IMR-90 (cell line): ENCODE results near the gene HSPB7. TPM values are rescaled to one million over a fixed set of nuclear protein-coding genes. Genes with fewer than 3 reads are reported as not detected.
"Not testable (repeated sequence)": the region's sequence is repeated elsewhere in the genome, so short reads cannot be mapped to it uniquely, and the experiment has no call there.

Experiments
- ATAC-seq: fragments of 200-7000 bp; cut with Tn5 transposase; 2 replicates; pipeline ENCODE4 v1.9.1; 2020; ENCODE audit warnings: low read depth, mild to moderate bottlenecking, moderate library complexity
- BruUV-seq: library from RNA; stranded (reverse); fragments of 400-500 nt; replicated peaks from 2 replicates; lab custom pipeline; 2021; lab: Mats Ljungman, UMichigan
- CTCF ChIA-PET: fragments of 300-600 bp; formaldehyde crosslinking; extraction: SDS; loops from one replicate; lab custom pipeline; 2021; ENCODE audit warnings: antibody characterized with exemption; lab: Yijun Ruan, JAX
- POLR2A ChIA-PET: fragments of 300-600 bp; sonication (Branson Sonifier 250); formaldehyde crosslinking; loops from one replicate; lab custom pipeline; 2022; ENCODE audit warnings: antibody characterized with exemption; ENCODE audit not compliant: unreplicated experiment; lab: Charles Lee
- DNase-seq: peaks from one replicate; pipeline ENCODE4 v3.0.0; 2013
- H2AFZ ChIP-seq: replicated peaks from 2 replicates; pipeline ENCODE3; 2013; ENCODE audit warnings: low read length, mild to moderate bottlenecking; ENCODE audit not compliant: poor library complexity
- H2AK5ac ChIP-seq: 2 replicates; pipeline ENCODE4 v1.6.1; 2013; ENCODE audit warnings: low read depth, low read length, inconsistent platforms
- H2AK9ac ChIP-seq: replicated peaks from 2 replicates; pipeline ENCODE3; 2013; ENCODE audit warnings: mild to moderate bottlenecking, low read depth, low read length, moderate library complexity; ENCODE audit not compliant: poor library complexity
- H2BK120ac ChIP-seq: 2 replicates; pipeline ENCODE4 v1.6.1; 2013; ENCODE audit warnings: low read depth, low read length, inconsistent platforms
- H2BK15ac ChIP-seq: 3 replicates; pipeline ENCODE4 v1.6.1; 2013; ENCODE audit warnings: low read depth, low read length, inconsistent platforms
- H2BK20ac ChIP-seq: 2 replicates; pipeline ENCODE4 v1.6.1; 2013; ENCODE audit warnings: low read depth, mild to moderate bottlenecking, inconsistent platforms, low read length, moderate library complexity
- H2BK5ac ChIP-seq: 2 replicates; pipeline ENCODE4 v1.6.1; 2013; ENCODE audit warnings: mild to moderate bottlenecking, low read depth, low read length, inconsistent platforms; ENCODE audit not compliant: poor library complexity, severe bottlenecking
- H3K14ac ChIP-seq: replicated peaks from 2 replicates; pipeline ENCODE4 v1.6.1; 2013; ENCODE audit warnings: low read depth, low read length, inconsistent platforms
- H3K18ac ChIP-seq: 2 replicates; pipeline ENCODE4 v1.6.1; 2013; ENCODE audit warnings: low read depth, low read length, control low read depth
- H3K23ac ChIP-seq: 2 replicates; pipeline ENCODE4 v1.6.1; 2013; ENCODE audit warnings: low read depth, low read length, inconsistent platforms
- H3K27ac ChIP-seq: 2 replicates; pipeline ENCODE4 v1.5.1; 2013; ENCODE audit warnings: mild to moderate bottlenecking, control low read depth, low read length; ENCODE audit not compliant: insufficient read depth
- H3K27me3 ChIP-seq: 2 replicates; pipeline ENCODE4 v1.6.1; 2013; ENCODE audit warnings: low read length; ENCODE audit not compliant: control insufficient read depth, insufficient read depth
- H3K36me3 ChIP-seq: 2 replicates; pipeline ENCODE4 v1.6.1; 2013; ENCODE audit warnings: low read length, mixed read lengths; ENCODE audit not compliant: control insufficient read depth, insufficient read depth
- H3K4ac ChIP-seq: 2 replicates; pipeline ENCODE4 v1.6.1; 2013; ENCODE audit warnings: low read depth, low read length, inconsistent platforms
- H3K4me1 ChIP-seq: 2 replicates; pipeline ENCODE4 v1.6.1; 2013; ENCODE audit warnings: low read length, mixed read lengths; ENCODE audit not compliant: control insufficient read depth, insufficient read depth
- H3K4me2 ChIP-seq: 2 replicates; pipeline ENCODE4 v1.6.1; 2013; ENCODE audit warnings: low read depth, mild to moderate bottlenecking, control low read depth, low read length, moderate library complexity
- H3K4me3 ChIP-seq: 2 replicates; pipeline ENCODE4 v1.5.1; 2013; ENCODE audit warnings: low read depth, mild to moderate bottlenecking, control low read depth, low read length, moderate library complexity; ENCODE audit not compliant: insufficient read depth
- H3K56ac ChIP-seq: 2 replicates; pipeline ENCODE4 v1.6.1; 2013; ENCODE audit warnings: low read length, inconsistent platforms; ENCODE audit not compliant: insufficient read depth; ENCODE audit errors: extremely low read depth
- H3K79me1 ChIP-seq, 2 experiments: 2 replicates each; pipeline ENCODE4 v1.6.1; 2013; ENCODE audit warnings: low read length in 2 of 2, inconsistent platforms in 1 of 2, low read depth in 1 of 2
- H3K9ac ChIP-seq: 2 replicates; pipeline ENCODE4 v1.6.1; 2013; ENCODE audit warnings: low read depth, low read length, control low read depth
- H3K9me1 ChIP-seq: 2 replicates; pipeline ENCODE4 v1.6.1; 2013; ENCODE audit warnings: low read length, inconsistent platforms; ENCODE audit not compliant: insufficient read depth
- H3K9me3 ChIP-seq: 2 replicates; pipeline ENCODE4 v1.6.1; 2013; ENCODE audit warnings: low read length; ENCODE audit not compliant: control insufficient read depth, insufficient read depth
- H4K20me1 ChIP-seq: 2 replicates; pipeline ENCODE4 v1.6.1; 2013; ENCODE audit warnings: low read length, inconsistent platforms; ENCODE audit not compliant: insufficient read depth
- H4K5ac ChIP-seq: 2 replicates; pipeline ENCODE4 v1.6.1; 2013; ENCODE audit warnings: mild to moderate bottlenecking, low read depth, low read length, control low read depth
- H4K8ac ChIP-seq, 2 experiments: 2 replicates each; pipeline ENCODE4 v1.6.1; 2013; ENCODE audit warnings: low read depth in 2 of 2, low read length in 2 of 2, control low read depth in 1 of 2, inconsistent platforms in 1 of 2
- H4K91ac ChIP-seq: 2 replicates; pipeline ENCODE4 v1.6.1; 2013; ENCODE audit warnings: low read depth, low read length, inconsistent platforms; ENCODE audit not compliant: insufficient read depth
- WGBS, 2 experiments: methylation state at CpG; one replicate each; pipeline versions ENCODE4 v1.1.5 to v1.1.7; 2013; ENCODE audit warnings: missing lambda C conversion rate in 2 of 2; ENCODE audit not compliant: insufficient read length in 1 of 2; ENCODE audit errors: extremely low coverage in 2 of 2; 5-methylcytosine and 5-hydroxymethylcytosine counted together
- dilution Hi-C: fragments of 300-500 bp; cut with HindIII; formaldehyde crosslinking; loops from one replicate; pipeline ENCODE4 v1.14.3; 2018; ENCODE audit warnings: low sequenced_read_pairs; ENCODE audit not compliant: unreplicated experiment
- in situ Hi-C: fragments of 300-500 bp; cut with MboI; formaldehyde crosslinking; loops from 3 replicates; pipeline ENCODE4 v1.14.3; 2019; ENCODE audit warnings: low sequenced_read_pairs, inconsistent platforms, mixed read lengths
- intact Hi-C: fragments of 100-400 bp; cut with micrococcal nuclease; formaldehyde crosslinking; loops from 2 replicates; pipeline ENCODE4 v1.10.0; 2022
- polyA plus RNA-seq, 3 experiments: library from polyadenylated mRNA; depleted of rRNA; stranded (reverse); fragments of >200 nt; gene quantifications; 2 replicates each; pipeline ENCODE4 v1.2.3, GENCODE V29; 2012; ENCODE audit warnings: low replicate concordance in 1 of 3
- total RNA-seq: library from RNA; depleted of rRNA; stranded (reverse); fragments of >200 nt; gene quantifications from 2 replicates; pipeline ENCODE4 v1.2.3, GENCODE V29; 2012

Gene HSPB7
- total and polyA plus RNA-seq, 2 of the 4 experiments (the other 2 are of a cell fraction), result 0.54 to 3.0 TPM

- H2BK20ac ChIP-seq, intact Hi-C loops, H3K9ac ChIP-seq, H3K18ac ChIP-seq, H3K4me3 ChIP-seq, H2BK15ac ChIP-seq, H3K23ac ChIP-seq, H2AK9ac ChIP-seq, H2AK5ac ChIP-seq, dilution Hi-C loops, in situ Hi-C loops, H2BK5ac ChIP-seq, H3K4me2 ChIP-seq, H4K91ac ChIP-seq, CTCF ChIA-PET, H3K9me1 ChIP-seq, H4K8ac ChIP-seq, H4K5ac ChIP-seq, H2AFZ ChIP-seq, H3K56ac ChIP-seq, H2BK120ac ChIP-seq, POLR2A ChIA-PET, BruUV-seq, H3K36me3 ChIP-seq, DNase-seq, H3K9me3 ChIP-seq, H3K4me1 ChIP-seq, H3K27ac ChIP-seq, ATAC-seq, H3K27me3 ChIP-seq, H3K14ac ChIP-seq, H3K4ac ChIP-seq: not testable (repeated sequence)
- Histone ChIP-seq H4K20me1 (peaks cover 17% of the 10 kb centered on the region), H3K79me1 (peaks cover 11 to 25% of the 10 kb centered on the region in 2 experiments; a peak in 3 of 4 replicates)
- WGBS, 2 experiments, result no CpG with 5 or more reads among the region's 4 CpGs
Measured at GRCh38 chr1:15977947-15978346, 39.9 kb downstream of the HSPB7 start.
